GM12878 (cell line): ENCODE data around the gene ABTB1. TPM values are rescaled to one million over a fixed set of nuclear protein-coding genes. Genes with fewer than 3 reads are reported as not detected.

Source experiments
- ATAC-seq: fragments of 200-7000 bp; cut with Tn5 transposase; 3 replicates; pipeline ENCODE4 v1.9.1; 2020; ENCODE audit warnings: mild to moderate bottlenecking, moderate library complexity
- BruUV-seq: library from RNA; stranded (reverse); fragments of 400-500 nt; replicated peaks from 2 replicates; lab custom pipeline; 2021; lab: Mats Ljungman, UMichigan
- CTCF ChIA-PET: fragments of 300-600 bp; sonication (Branson Sonifier 250); formaldehyde crosslinking; extraction: SDS; loops from one replicate; lab custom pipeline; 2021; ENCODE audit warnings: inconsistent platforms; lab: Yijun Ruan, JAX
- POLR2A ChIA-PET: fragments of 350-600 bp; formaldehyde crosslinking; extraction: SDS; loops from one replicate; lab custom pipeline; 2021; ENCODE audit warnings: inconsistent platforms; lab: Charles Lee
- RAD21 ChIA-PET: fragments of 300-600 bp; sonication (Branson Sonifier 250); formaldehyde crosslinking; loops from one replicate; lab custom pipeline; 2023; ENCODE audit warnings: antibody characterized with exemption; ENCODE audit not compliant: unreplicated experiment; lab: Charles Lee
- SMC1A ChIA-PET: fragments of 300-600 bp; sonication (Branson Sonifier 250); formaldehyde crosslinking; loops from one replicate; lab custom pipeline; 2023; ENCODE audit not compliant: unreplicated experiment, uncharacterized antibody; lab: Charles Lee
- DNase-seq: peaks from one replicate; pipeline ENCODE4 v3.0.0-alpha.2; 2011; ENCODE audit warnings: low read depth, low spot score
- FAIRE-seq: peaks from 3 replicates; lab custom pipeline; 2011; peaks lifted over from hg19 to GRCh38; lab: Jason Lieb, UNC
- H2AFZ ChIP-seq: 2 replicates; pipeline ENCODE4 v1.6.0; 2011; ENCODE audit warnings: low read depth, low read length, control low read depth; ENCODE audit not compliant: control insufficient read depth
- H3K27ac ChIP-seq: 2 replicates; pipeline ENCODE4 v1.5.1; 2011; ENCODE audit warnings: control low read depth; ENCODE audit not compliant: control insufficient read depth, insufficient read depth
- H3K27me3 ChIP-seq, 2 experiments: replicated peaks in 1 of 2; 2 replicates each; pipeline versions ENCODE4 v1.6.0 to v1.6.1; 2011; ENCODE audit warnings: low read length in 1 of 2; ENCODE audit not compliant: control insufficient read depth in 2 of 2, insufficient read depth in 2 of 2
- H3K36me3 ChIP-seq, 2 experiments: 2 replicates each; pipeline ENCODE4 v1.5.1; 2011; ENCODE audit warnings: low read length in 1 of 2; ENCODE audit not compliant: control insufficient read depth in 2 of 2, insufficient read depth in 2 of 2
- H3K4me1 ChIP-seq: 2 replicates; pipeline ENCODE4 v1.6.1; 2011; ENCODE audit warnings: mild to moderate bottlenecking, low read length, moderate library complexity, mixed read lengths; ENCODE audit not compliant: control insufficient read depth, insufficient read depth
- H3K4me2 ChIP-seq: 2 replicates; pipeline ENCODE4 v1.6.0; 2011; ENCODE audit warnings: control low read depth; ENCODE audit not compliant: control insufficient read depth, insufficient read depth
- H3K4me3 ChIP-seq: fragments of 200-600 bp; sonication (generic); 2 replicates; pipeline ENCODE4 v1.5.1; 2016
- H3K79me2 ChIP-seq: 2 replicates; pipeline ENCODE4 v1.6.0; 2011; ENCODE audit warnings: low read length; ENCODE audit not compliant: control insufficient read depth, insufficient read depth
- H3K9ac ChIP-seq: 2 replicates; pipeline ENCODE4 v1.8.0; 2011; ENCODE audit warnings: low read length, control low read depth, mixed read lengths; ENCODE audit not compliant: control insufficient read depth, insufficient read depth
- H3K9me3 ChIP-seq: replicated peaks from 3 replicates; pipeline ENCODE4 v1.5.1; 2011; ENCODE audit warnings: mild to moderate bottlenecking, low read length; ENCODE audit not compliant: control insufficient read depth, insufficient read depth
- H4K20me1 ChIP-seq: 2 replicates; pipeline ENCODE4 v1.6.0; 2011; ENCODE audit not compliant: control insufficient read depth, insufficient read depth
- CREM ChIP-seq: IDR thresholded peaks from 2 replicates; pipeline ENCODE4 v1.6.1; 2014; ENCODE audit warnings: antibody characterized with exemption, low read depth
- EZH2 ChIP-seq: IDR thresholded peaks from 2 replicates; pipeline ENCODE4 v1.6.1; 2012; ENCODE audit warnings: low read depth, mild to moderate bottlenecking, control low read depth, inconsistent platforms, low read length, borderline replicate concordance; ENCODE audit not compliant: control insufficient read depth
- POLR2A ChIP-seq: IDR thresholded peaks from 2 replicates; pipeline ENCODE4 v1.6.1; 2011; ENCODE audit warnings: low read depth, mild to moderate bottlenecking, low read length
- WGBS: methylation state at CpG from one replicate; pipeline ENCODE4 v1.1.6; 2016; ENCODE audit warnings: low lambda C conversion rate; ENCODE audit not compliant: insufficient replicate concordance, insufficient coverage; ENCODE audit errors: missing lambda C conversion rate; 5-methylcytosine and 5-hydroxymethylcytosine counted together
- in situ Hi-C: fragments of 300-500 bp; cut with MboI; formaldehyde crosslinking; loops from 9 replicates; pipeline ENCODE4 v1.14.3; 2018; ENCODE audit warnings: mixed read lengths
- intact Hi-C: fragments of 100-400 bp; cut with micrococcal nuclease; formaldehyde crosslinking; loops from one replicate; pipeline ENCODE4 v1.14.2; 2022; ENCODE audit not compliant: unreplicated experiment
- polyA plus RNA-seq, 11 experiments: library from polyadenylated mRNA; depleted of rRNA in 4 of 11; unstranded in 6 of 11; stranded (reverse) in 5 of 11; fragments of >200 nt; fragmentation: Nextera tagmentation in 4 of 11; fragmentation: Illumina TruSeq in 1 of 11; extraction: Ambion mirVana in 4 of 11; extraction: Trizol in 1 of 11; gene quantifications; 1 replicate in 1 of 11; 2 replicates in 10 of 11; pipeline versions ENCODE4 v1.2.1 to v1.2.3, GENCODE V29; 2011 to 2016; ENCODE audit warnings: inconsistent platforms in 2 of 11, missing spikeins in 2 of 11, low read depth in 1 of 11
- total RNA-seq, 4 experiments: library from RNA; depleted of rRNA in 3 of 4; stranded (reverse); fragments of >200 nt in 3 of 4; fragmentation: Illumina TruSeq in 1 of 4; extraction: Trizol in 1 of 4; gene quantifications; 2 replicates each; pipeline versions ENCODE4 v1.2.1 to v1.2.3, GENCODE V29; 2013 to 2021

ABTB1 gene
- total and polyA plus RNA-seq, 10 of the 15 experiments (the other 5 are each of a cell fraction or from before 2014, with no cell fraction given), result 0.11 to 10.2 (median 7.1) TPM

DNA sequence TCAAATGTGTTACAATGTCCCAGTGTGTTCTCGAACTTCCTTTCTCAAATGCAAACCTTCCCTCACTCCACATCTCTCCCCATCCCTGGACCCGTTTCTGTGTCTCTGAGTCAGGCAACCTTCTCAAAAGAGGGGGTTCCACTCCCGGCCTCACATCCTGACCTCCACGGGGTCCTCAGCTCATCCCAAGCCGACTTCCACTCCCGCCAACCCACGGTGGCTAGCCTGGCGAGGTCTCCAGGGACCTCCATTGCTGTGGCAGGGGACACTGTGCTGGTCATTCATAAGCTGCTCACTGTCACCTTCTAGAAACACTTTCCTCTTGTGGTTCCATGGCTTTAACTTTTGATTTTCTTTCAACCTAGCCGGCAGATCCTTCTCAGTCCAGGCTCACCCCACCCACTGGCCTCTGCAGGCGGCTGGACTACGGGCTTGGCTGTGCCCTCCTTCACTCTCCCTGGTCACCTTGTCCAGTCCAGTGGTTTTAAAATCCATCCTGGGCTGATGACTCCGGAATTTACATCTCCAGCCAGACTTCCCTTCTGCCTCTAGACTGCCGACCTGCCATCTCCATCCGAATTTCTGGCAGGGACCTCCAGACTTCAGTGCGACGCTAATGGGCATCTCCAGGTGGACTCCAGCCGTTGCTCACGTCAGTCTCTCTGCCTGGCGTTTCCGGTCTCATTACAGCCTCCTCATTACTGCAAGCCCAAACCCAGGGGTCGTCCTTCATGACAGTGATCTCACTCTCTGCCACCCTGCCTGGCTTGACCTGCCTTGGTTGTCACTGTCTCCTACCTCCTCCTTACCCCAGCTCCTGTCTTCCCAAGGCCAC is 20.0 kb downstream of the ABTB1 start:
- no peaks in the 10 kb centered on the region for H3K79me2 ChIP-seq
- FAIRE-seq (no peak), DNase-seq (no peak), ATAC-seq (no peak)
- no peak overlapping the region for H3K9ac ChIP-seq
- peaks cover 18 to 39% of the 10 kb centered on the region in 2 experiments for H3K36me3 ChIP-seq
- CTCF ChIA-PET, result interaction anchor here (1.0 kb wide), 1 partner anchor 132 kb away, joined by 3 read pairs; no protein-coding TSS in a partner anchor
- POLR2A ChIA-PET, result no interaction called here
- no peak overlapping the region for H3K4me2 ChIP-seq
- RAD21 ChIA-PET, result no interaction called here
- intact Hi-C loops (no loop called here), in situ Hi-C loops (no loop called here)
- H3K27me3 ChIP-seq, result no peaks in the 10 kb centered on the region
- H2AFZ ChIP-seq, result no peak overlapping the region
- H4K20me1 ChIP-seq, result no peaks in the 10 kb centered on the region
- H3K27ac ChIP-seq, result no peak overlapping the region
- BruUV-seq, result no TSS peak
- H3K4me1 ChIP-seq, result peaks cover 10% of the 10 kb centered on the region
- SMC1A ChIA-PET, result no interaction called here
- no peaks in the 10 kb centered on the region for H3K9me3 ChIP-seq
- no peak for TF ChIP-seq EZH2
- no peak overlapping the region for H3K4me3 ChIP-seq
- WGBS, result 88% methylated on average over 21 of the region's 21 CpGs

DNA sequence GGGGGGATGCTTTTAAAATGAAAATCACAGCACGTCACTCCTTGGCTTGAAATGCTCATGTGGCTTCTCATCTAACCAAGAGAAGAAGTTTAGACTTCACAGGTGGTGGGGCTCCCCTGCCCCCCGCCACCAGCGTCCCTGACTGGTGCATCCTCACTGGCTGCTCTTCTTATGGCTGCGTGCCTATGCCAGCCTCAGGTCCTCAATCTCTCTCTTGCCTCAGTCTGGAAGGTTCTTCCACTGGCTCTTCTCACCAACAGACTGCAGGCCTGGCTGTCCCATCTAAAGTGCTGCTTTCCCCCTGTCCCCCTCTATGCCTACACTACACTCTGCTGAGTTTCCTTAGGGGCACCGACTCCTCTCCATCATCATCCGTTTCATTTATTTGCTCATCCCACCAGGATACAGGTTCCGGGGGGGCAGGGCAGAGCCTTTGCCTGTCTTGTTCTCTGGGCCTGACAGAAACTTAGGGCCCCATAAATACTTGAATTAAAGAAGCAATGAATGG is 20.6 kb downstream of the ABTB1 start:
- ChIA-PET CTCF (interaction anchor here (1.7 kb wide), 1 partner anchor 266 kb away, joined by 7 read pairs; no protein-coding TSS in a partner anchor), SMC1A (interaction anchor here (1.6 kb wide), 1 partner anchor 266 kb away, joined by 4 read pairs; no protein-coding TSS in a partner anchor), RAD21 (no interaction called here), POLR2A (no interaction called here)
- intact Hi-C loops, result no loop called here
- FAIRE-seq, result no peak
- Histone ChIP-seq H3K27ac (no peak overlapping the region), H3K4me1 (peaks cover 14% of the 10 kb centered on the region), H3K9me3 (no peaks in the 10 kb centered on the region), H3K79me2 (no peaks in the 10 kb centered on the region), H4K20me1 (no peaks in the 10 kb centered on the region), H3K9ac (no peak overlapping the region), H2AFZ (no peak overlapping the region), H3K4me2 (no peak overlapping the region), H3K36me3 (peaks cover 22 to 44% of the 10 kb centered on the region in 2 experiments), H3K4me3 (no peak overlapping the region), H3K27me3 (no peaks in the 10 kb centered on the region)
- DNase-seq, result no peak
- BruUV-seq, result no TSS peak
- in situ Hi-C loops, result no loop called here
- no peak for TF ChIP-seq CREM
- peak; percentile 32; the same call in 1 of the 2 replicates for TF ChIP-seq POLR2A
- no peak for ATAC-seq
- 92% methylated on average over 7 of the region's 7 CpGs for WGBS
